ENCODE measurements around the gene SPX. TPM values are rescaled to one million over a fixed set of nuclear protein-coding genes. Genes with fewer than 3 reads are reported as not detected.

SPX gene
- total RNA-seq: under 0.01 and 0.18 TPM in 2 replicates

GRCh38 chr12:21526053-21526452 lies at the start of gene SPX:
TSS of gene SPX (plus strand) at chr12:21526296. CDS start at chr12:21526473, 177 bp downstream.

GRCh38 chr12:21501258-21502163 lies 24.6 kb upstream of the SPX start, which contains the start of the genes GOLT1B and RECQL:
TSS of gene GOLT1B (plus strand) at chr12:21501789. CDS start at chr12:21501924, 135 bp downstream.
TSS of gene RECQL (minus strand) at chr12:21501635. CDS start at chr12:21499570, 2,065 bp downstream.

Other genes starting within 250 kb of the SPX start
- gene SLCO1A2, start 191.4 kb upstream of the SPX start, total RNA-seq: 0.14 TPM in 1 of 2 replicates, not detected in the other
- gene IAPP, start 153.4 kb upstream of the SPX start, total RNA-seq: not detected in 2 replicates
- gene PYROXD1, start 88.6 kb upstream of the SPX start, total RNA-seq: 10.1 and 12.4 TPM in 2 replicates
- 46.8 and 51.5 TPM in 2 replicates for gene RECQL, start 24.7 kb upstream of the SPX start, total RNA-seq
- gene GOLT1B, start 24.5 kb upstream of the SPX start, total RNA-seq: 49.6 and 56.8 TPM in 2 replicates
- not detected in 2 replicates for gene GYS2, start 78.6 kb downstream of the SPX start, total RNA-seq
- gene LDHB, start 131.5 kb downstream of the SPX start, total RNA-seq: 722 and 725 TPM in 2 replicates
- 10.8 and 19.8 TPM in 2 replicates for gene KCNJ8, start 248.4 kb downstream of the SPX start, total RNA-seq

All from smooth muscle cell of bladder (primary cell).